Mesothelial cell of epicardium (in vitro differentiated cells): ENCODE data around the gene ATXN1. TPM values are rescaled to one million over a fixed set of nuclear protein-coding genes. Genes with fewer than 3 reads are reported as not detected.

ENCODE experiments used
- DNase-seq, 2 experiments: peaks; one replicate each; pipeline ENCODE4 v3.0.0; 2021; ENCODE audit warnings: low spot score in 2 of 2; ENCODE audit not compliant: unreplicated experiment in 2 of 2
- H3K27ac Mint-ChIP-seq: 2 replicates; pipeline ENCODE4 v1.8.0; 2021; ENCODE audit warnings: mixed read lengths
- H3K27me3 Mint-ChIP-seq: 2 replicates; pipeline ENCODE4 v1.8.0; 2021; ENCODE audit warnings: low read depth, mixed read lengths
- H3K36me3 Mint-ChIP-seq: 2 replicates; pipeline ENCODE4 v1.8.0; 2021; ENCODE audit warnings: mixed read lengths
- H3K4me1 Mint-ChIP-seq: 2 replicates; pipeline ENCODE4 v1.8.0; 2021; ENCODE audit warnings: mixed read lengths
- H3K4me3 Mint-ChIP-seq: 2 replicates; pipeline ENCODE4 v1.8.0; 2021; ENCODE audit warnings: mild to moderate bottlenecking, moderate library complexity, mixed read lengths
- H3K9me3 Mint-ChIP-seq: 2 replicates; pipeline ENCODE4 v1.8.0; 2021; ENCODE audit warnings: mixed read lengths
- CTCF ChIP-seq: fragments of 200-600 bp; sonication (generic); IDR thresholded peaks from one replicate; pipeline ENCODE4 v1.5.0; 2021; ENCODE audit warnings: antibody characterized with exemption; ENCODE audit not compliant: unreplicated experiment
- total RNA-seq: library from RNA; stranded (reverse); gene quantifications from 3 replicates; pipeline ENCODE4 v1.2.1, GENCODE V29; 2021

The ATXN1 gene
- total RNA-seq, 1 donor from 2014 or later: 59.5 TPM

- Mint-ChIP-seq H3K27me3 (no peaks in the 10 kb centered on the region), H3K4me1 (peaks cover 36% of the 10 kb centered on the region), H3K27ac (peak overlapping the region; percentile 59), H3K9me3 (no peaks in the 10 kb centered on the region), H3K36me3 (no peaks in the 10 kb centered on the region), H3K4me3 (no peak overlapping the region)
- DNase-seq: no peak
- TF ChIP-seq CTCF: no peak
Measured at GRCh38 chr6:16511723-16512489, 249.4 kb downstream of the ATXN1 start.

GRCh38 chr6:16511040-16511660 is 250.1 kb downstream of the ATXN1 start:
- Mint-ChIP-seq H3K27me3 (no peaks in the 10 kb centered on the region), H3K27ac (no peak overlapping the region)

GRCh38 chr6:16510245-16510644 is 251.0 kb downstream of the ATXN1 start:
- Mint-ChIP-seq H3K4me3 (no peak overlapping the region), H3K9me3 (no peaks in the 10 kb centered on the region), H3K27me3 (no peaks in the 10 kb centered on the region), H3K27ac (no peak overlapping the region), H3K4me1 (peaks cover 36% of the 10 kb centered on the region), H3K36me3 (no peaks in the 10 kb centered on the region)
- no peak for DNase-seq
- TF ChIP-seq CTCF: no peak

More at GRCh38 chr6:16511040-16511660, 250.1 kb downstream of the ATXN1 start:
- peak; percentile 35 for TF ChIP-seq CTCF
- Mint-ChIP-seq H3K4me1 (peaks cover 36% of the 10 kb centered on the region), H3K9me3 (no peaks in the 10 kb centered on the region), H3K36me3 (no peaks in the 10 kb centered on the region), H3K4me3 (no peak overlapping the region)
- no peak for DNase-seq

- no peak overlapping the region for H3K27ac Mint-ChIP-seq
- H3K9me3 Mint-ChIP-seq: no peaks in the 10 kb centered on the region
- no peak for TF ChIP-seq CTCF
- peaks cover 34% of the 10 kb centered on the region for H3K4me1 Mint-ChIP-seq
- no peak for DNase-seq
- no peaks in the 10 kb centered on the region for H3K27me3 Mint-ChIP-seq
- H3K36me3 Mint-ChIP-seq: no peaks in the 10 kb centered on the region
- H3K4me3 Mint-ChIP-seq: no peak overlapping the region
Measured at GRCh38 chr6:16508959-16509358, 252.3 kb downstream of the ATXN1 start.

DNA sequence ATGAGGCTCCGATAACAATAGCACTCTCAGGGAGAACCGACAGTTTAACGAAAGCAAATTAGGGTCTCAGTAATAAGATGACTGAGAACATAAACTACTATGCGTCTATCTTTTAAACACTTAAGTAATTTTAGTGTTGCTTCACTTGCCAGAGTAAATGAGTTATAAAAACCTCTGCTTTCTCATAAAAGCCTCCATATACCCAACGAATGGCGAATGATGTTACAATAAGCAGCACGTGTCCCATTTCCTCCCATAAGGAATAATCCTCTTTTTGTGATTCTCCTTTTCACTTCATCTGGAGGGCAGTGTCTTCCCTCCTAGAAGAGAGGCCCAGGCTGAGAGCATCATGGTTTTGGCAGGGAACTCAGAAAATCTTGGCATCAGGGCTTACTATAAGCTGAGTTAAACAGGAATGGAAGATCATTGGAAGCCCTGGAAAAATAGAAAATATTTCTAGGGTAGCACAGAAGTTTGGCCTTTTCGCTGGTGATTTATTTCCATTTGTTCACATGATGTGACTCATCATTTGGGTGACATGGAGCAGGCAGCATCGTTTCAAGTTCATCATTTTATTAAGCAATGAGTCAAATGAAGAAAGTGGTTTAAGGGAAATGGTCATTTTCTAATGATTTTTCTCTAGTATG is 255.4 kb downstream of the ATXN1 start:
- peaks cover 3% of the 10 kb centered on the region for H3K9me3 Mint-ChIP-seq
- peaks cover 5% of the 10 kb centered on the region for H3K36me3 Mint-ChIP-seq
- H3K4me3 Mint-ChIP-seq: no peak overlapping the region
- no peaks in the 10 kb centered on the region for H3K27me3 Mint-ChIP-seq
- peaks cover 3% of the 10 kb centered on the region for H3K4me1 Mint-ChIP-seq
- no peak for TF ChIP-seq CTCF
- DNase-seq: no peak
- H3K27ac Mint-ChIP-seq: no peak overlapping the region
